GM04503 (cell line): Measurements from ENCODE around the gene ABO.
"Not testable (repeated sequence)": the region's sequence is repeated elsewhere in the genome, so short reads cannot be mapped to it uniquely, and the experiment has no call there.

Experiments
- DNase-seq: peaks from one replicate; pipeline ENCODE4 v3.0.0-alpha.2; 2012; ENCODE audit warnings: low read depth

ABO gene

GRCh38 chr9:133242991-133243390 is 32.0 kb downstream of the ABO start:
- DNase-seq, result no peak

DNA sequence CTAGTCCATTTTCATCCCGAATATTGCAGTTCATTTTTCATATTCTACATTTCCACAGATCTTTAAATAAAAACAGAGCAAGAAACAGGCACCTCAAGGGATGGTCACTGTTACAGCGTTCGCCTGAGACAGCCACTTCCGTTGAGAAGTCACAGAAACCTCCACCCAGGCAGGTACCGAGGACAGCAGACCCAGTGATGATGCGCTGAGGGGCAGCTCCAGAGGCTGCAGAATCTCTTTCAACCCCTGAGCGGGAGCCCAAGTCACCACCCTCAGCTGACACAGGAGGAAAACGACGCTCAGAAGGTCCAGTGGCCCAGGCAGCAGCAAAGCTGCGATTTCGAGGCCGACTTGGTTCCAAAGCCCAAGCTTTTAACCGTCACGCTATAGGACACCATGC is 32.8 kb downstream of the ABO start:
- no peak for DNase-seq

DNA sequence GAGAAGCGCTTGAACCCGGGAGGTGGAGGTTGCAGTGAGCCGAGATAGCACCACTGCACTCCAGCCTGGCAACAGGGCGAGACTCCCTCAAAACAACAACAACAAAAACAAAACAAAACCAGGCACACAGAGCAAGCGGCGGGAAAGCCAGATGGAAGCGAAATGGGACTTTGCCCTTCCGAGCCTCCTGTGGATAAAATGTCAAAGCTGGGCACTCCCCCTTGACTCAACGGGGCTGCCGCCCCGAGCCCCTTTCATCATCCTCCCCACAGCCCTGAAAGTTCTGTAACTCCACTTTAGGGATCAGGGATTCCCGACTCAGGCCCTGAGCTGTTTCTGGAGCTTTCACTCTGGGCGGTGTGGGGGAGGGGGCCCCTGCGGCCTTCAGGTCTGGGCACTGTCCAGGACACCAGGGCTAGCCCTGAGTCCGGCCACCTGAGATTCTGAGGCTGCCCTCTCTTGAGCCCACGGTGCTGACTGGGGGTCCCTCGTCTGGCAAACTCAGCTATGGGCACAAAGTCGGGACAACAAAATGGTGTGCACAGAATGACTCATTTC is 35.4 kb downstream of the ABO start:
- no peak for DNase-seq

DNA sequence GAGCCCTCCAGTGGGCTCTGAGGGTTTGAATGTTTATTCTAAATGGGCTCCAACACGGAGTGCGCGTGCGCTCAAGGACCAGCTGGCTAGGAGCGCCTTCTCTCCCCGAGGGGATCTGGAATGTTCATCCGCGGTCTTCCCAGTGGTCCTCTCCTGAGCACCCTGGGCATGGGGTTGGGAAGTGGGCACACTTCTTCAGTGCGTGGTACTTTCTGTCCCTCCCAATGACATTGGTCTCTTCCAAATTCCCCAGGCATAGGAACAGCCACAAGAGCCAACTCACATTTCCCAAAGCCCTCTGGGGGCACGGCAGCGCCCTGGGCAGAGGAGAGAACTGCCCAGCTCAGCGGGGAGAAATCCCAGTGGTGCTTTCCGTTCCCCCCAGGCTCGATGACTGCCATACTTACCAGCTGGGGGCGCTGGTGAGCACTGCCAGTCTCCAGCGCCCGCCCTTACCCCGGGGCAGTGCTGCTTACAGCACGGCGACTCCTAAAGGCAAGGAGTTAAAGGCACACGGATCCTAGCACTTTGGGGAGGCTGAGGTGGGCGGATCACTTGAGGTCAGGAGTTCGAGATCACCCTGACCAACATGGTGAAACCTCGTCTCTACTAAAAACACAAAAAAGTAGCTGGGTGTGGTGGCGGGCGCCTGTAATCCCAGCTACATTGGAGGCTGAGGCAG is 36.0 kb downstream of the ABO start:
- DNase-seq, result peak; percentile 12

DNA sequence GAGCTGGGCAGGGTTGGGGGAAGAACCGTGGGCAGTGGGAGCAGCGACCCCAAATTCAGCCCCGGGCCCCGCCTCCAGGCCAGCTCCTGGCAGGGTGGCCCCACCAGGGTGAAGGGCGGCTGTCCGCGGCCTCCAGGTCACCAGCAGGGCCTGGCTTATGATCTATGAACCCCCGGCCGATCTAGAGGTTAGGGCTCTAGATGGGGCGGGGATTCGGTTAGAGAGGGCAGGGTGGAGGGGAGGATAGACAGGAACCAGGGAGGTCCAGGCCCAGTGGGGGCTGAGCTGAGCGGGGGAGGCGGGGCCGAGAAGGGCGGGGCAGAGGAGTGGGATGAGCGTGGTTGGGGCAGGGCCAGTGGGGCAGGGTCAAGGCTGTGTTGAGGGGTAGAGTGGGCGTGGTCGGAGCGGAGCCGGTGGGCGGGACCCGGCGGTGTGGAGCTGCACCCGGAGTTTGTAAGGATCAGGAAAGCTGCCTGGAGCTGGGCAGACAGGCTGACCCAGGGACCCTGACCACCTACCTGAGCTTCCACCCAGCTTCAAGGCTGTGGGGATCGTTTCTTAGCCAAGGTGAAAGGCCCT is 36.6 kb downstream of the ABO start:
- DNase-seq, result no peak

DNA sequence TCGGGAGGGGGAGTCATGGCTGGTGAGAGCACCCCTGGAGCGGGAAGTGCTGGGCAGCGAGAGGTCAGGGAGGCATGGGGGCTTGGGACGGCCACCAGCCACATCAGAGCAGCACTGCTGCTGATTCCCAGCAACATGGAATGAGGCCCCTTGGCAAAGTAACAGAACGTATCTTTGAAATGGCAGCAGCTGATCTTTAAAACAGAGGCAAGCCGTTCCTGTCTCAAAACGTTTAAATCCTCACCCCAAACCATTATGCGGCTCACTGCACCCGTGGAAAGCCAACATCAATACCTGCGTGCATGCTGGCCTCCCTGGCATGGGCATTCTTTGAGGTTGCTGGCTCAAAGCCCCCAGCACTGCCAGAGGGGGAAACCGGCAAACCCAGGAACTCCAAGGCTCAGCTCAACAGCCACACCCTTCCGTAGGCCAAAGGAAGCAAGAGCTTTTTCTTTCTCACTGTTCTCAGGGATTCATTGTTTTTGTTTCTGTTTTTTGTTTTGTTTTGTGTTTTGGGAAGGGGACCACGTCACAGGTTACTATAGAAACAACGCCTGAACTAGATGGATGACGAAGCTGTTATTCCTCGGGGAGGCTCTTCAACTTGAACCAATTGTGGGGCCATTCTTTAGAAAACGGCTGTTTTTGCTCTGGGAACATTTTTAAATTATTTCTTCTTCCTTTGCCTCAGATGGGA is 37.8 kb downstream of the ABO start:
- peak; percentile 21 for DNase-seq

DNA sequence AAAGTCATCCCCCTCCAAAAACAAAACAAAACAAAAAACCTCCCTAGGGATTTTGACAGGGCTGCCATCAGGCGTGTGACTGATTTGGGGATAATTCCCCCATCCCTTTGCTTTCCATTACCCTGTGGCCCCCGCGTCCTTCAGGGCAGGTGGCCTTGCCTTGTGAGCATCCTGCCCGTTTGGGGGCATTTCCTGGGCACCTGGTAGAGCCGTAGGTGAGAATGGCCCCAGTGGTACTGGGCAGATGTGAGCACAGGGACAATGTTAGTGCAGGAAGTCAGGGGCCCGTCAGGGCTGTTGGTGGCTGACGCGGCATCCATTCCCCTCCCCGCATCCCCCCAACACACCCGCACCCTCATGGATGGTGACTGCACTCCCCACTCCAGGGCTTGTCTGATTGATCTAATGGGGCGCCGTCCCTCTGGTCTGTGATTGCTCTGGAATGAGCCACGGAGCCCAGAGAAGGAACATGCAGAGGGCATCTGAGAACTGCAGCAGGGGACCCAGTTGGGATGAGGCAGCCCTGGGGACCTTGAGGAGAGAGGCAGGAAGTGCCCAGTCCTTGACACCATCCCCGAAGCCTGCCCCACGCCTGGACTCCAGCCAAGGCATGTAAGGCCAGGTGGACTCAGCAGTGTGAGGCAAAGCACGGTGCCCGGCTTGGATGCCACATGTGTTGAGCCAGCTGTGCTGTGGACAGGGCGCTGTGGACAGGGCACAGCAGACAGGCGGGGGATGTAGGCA is 38.5 kb downstream of the ABO start:
- not testable (repeated sequence) for DNase-seq

- no peak for DNase-seq
Observed at GRCh38 chr9:133235549-133236222, 39.3 kb downstream of the ABO start.

DNA sequence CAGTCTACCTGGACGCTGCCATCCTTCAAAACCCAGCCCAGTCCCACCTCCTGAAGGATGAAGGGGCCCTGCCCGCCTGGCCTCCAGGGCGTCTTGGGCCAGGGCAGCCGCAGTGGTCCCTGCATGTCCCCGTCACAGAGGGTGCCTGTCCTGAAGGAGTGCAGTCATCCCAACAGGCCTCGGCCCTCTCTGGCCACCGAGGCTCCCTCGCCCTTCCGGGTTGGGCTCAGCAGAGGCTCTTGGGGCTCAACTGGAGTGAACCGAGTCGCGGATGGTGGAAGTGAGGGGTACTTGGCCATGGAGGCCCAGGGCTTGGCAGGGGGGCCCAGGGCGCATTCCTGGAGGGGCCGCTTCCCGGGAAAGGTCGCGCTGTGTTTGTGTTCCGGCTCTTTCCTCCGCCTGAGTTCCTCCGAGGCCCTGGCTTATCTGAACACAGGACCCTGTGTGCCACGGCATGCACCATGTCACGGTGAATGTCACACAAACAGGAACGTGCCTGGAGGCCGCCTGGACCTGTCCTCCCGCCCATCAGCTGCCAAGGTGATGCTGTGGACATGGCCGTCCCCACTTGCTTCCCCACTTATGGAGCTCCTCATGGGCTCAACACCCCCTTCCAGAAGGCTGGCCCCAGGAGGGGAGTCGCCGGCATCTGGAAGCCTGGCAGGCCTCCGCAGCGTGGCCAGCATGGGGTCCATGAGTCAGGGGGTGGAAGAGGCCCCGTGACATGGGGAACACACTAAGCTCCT is 40.3 kb downstream of the ABO start:
- DNase-seq, result no peak

DNA sequence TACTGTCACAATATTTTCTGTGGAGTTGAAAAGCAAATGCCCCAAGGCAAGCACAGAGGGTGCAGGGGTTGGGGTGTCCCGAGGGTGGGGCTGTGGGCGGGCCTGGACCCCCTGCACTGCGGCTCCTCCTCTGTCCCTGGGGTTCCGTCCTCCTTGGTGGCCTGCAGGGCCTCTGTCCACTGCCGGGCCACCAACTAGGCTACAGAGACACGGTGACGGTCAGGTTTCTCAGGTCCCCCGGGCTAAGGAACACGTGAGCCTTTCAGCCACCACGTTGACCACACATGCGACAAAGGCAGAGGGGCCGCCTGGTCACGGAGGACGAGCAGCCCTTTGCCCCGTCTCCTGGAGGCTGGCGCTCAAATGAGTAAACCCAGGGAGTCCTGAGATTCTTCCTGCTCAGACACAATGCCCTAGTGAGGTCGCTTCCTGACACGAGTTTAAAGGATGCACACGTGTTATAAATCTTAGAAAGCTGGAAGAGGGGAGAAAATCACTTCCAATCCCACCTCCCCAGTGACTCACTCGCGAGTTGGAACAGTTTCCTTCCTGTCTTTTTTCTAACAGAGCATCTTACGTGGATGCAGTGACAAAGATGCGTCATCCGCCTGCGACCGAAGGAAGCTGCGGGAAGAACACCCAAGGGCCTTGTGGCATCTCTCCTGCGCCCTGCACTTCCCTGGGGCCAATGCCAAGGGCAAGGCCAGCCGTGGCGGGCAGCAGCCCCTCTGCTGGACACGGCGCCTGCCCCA is 41.1 kb downstream of the ABO start:
- DNase-seq, result no peak

- DNase-seq, result not testable (repeated sequence)
Observed at GRCh38 chr9:133231934-133232568, 43.0 kb downstream of the ABO start.

GRCh38 chr9:133230514-133230913 is 44.5 kb downstream of the ABO start:
- DNase-seq, result not testable (repeated sequence)

GRCh38 chr9:133230093-133230492 is 44.9 kb downstream of the ABO start:
- no peak for DNase-seq

GRCh38 chr9:133228474-133229193 is 46.4 kb downstream of the ABO start:
- DNase-seq, result not testable (repeated sequence)

DNA sequence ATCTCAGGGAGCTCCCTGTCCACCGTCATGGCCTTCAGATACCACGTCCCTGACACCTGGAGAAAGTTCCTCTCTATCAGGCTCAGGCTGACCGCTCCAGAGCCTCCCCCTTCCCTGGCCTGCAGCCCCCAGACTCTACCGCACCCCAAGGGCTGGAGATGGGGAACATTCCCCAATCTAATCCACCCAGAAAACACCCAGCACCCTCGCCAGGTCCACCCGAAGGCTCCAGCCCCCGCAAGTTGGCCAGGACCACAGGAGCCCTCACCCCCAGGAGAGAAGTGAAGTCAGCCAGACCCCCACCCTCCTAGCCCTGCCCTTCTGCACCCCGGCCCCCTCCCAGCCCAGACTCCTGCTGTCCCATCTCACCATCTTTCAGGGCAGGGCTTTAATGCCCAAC is 47.0 kb downstream of the ABO start:
- not testable (repeated sequence) for DNase-seq

DNA sequence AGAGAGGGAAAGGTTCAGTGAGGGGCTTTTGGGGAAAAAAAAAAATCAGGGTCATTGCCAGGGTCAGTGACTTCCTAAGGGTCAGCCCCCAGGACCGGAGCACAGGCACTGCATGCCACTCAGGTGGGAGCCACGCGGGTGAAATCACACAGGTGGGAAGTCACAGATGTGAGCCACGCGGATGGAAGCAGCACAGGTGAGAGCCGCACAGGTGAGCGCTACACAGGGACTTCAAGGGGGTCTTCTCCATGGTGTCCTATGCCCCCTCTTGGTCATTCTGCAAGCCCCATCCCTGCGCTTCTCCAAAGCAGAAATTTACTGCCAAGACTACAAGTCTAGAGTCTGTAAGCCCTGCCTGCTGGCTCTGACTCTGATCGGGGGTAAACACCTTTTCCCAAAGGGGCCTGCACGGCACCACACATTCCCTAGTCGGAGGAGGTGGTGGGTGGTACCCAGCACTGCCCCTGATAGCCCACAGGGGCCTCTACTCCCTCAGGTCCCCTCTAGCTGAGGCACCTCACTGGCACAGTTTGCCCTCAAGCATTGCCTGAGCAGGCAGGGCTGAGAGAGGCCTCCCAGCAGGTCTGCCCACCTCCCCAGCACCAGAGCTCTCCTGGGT is 47.6 kb downstream of the ABO start:
- no peak for DNase-seq

DNA sequence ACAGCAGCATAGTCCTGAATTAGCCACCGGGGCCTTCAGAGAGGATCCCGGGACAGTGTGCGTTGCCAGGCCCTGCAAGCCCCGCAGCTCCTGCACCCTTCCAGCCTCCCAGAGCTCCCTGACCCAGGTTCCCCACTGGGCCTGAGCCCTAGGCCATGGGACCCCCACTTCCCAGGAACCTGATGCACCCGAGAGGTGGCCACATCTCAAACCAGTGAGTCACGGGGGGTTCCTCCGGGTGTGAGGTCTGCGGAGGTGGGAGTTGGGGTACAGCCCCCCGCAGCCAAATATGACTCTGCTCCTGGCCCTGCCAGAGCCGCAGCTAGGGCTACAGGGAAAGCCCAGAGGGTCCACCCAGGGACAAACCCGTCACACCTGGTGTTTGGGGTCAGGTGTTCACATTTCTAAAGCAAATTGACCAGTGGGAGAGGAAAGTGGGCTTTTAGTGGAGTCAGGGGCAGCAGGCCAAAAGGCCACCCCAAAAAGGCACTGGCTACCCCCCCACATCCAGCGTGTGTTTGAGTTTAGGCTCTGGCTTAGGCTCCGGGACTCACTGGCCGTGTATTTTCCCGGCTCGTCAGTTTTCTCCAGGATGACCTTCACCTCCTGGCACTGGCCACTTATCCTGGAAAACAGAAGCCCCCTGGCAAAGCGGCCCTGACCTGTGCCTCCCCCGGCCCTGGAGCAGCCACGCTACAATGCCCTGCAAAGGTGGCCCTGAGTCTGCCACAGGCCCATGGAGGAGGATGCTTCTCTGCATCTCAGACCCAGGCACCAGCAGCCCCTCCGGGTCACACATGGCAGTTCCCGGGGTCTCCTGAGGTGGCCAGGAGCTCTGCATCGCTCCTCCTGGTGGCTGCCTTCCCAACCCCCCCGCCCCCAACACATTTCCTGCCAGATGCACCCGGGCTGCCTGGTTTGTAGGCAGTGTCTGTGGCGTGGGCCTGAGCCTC is 48.5 kb downstream of the ABO start:
- DNase-seq, result no peak
